ENCODE data around the gene MRPS25.

DNA sequence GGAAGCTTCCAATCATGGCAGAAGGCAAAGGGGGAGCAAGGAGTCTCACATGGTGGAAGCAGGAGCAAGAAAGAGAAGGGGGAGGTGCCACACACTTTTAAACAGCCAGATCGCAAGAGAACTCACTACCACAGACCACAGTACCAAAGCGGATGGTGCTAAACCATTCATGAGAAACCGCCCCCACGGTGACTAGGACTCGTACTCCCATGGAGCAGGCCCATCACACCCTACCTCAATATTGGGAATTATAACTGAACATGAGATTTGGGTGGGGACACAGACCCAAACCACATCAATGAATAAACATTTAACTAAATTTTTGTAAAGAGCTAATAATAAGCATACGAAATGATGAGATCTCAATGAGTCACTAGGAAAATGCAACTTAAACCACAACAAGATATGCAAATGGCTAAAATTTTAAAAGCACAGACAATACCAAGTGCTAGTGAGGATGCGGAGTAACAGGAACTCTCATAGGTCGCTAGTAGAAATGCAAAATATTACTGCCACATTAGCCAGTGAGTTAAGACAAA is 10.0 kb downstream of the MRPS25 start:
- TF ChIP-seq KAT7 (CRISPR knock-in tag; IDR thresholded peaks at IDR 0.05; ENCODE audit: borderline replicate concordance) (no peak), NFYB (CRISPR knock-in tag; conservative IDR thresholded peaks at IDR 0.05; ENCODE audit: low read depth) (no peak), NFE2L1 (CRISPR knock-in tag; IDR thresholded peaks at IDR 0.05) (no peak), ETV6 (CRISPR knock-in tag; IDR thresholded peaks at IDR 0.05) (no peak), NR2C2 (CRISPR knock-in tag; IDR thresholded peaks at IDR 0.05) (no peak), JUN (CRISPR knock-in tag; IDR thresholded peaks at IDR 0.05) (no peak), HMGA2 (CRISPR knock-in tag; IDR thresholded peaks at IDR 0.05) (no peak), ZNF121 (CRISPR knock-in tag; IDR thresholded peaks at IDR 0.05) (no peak), IRF2 (CRISPR knock-in tag; IDR thresholded peaks at IDR 0.05; ENCODE audit: borderline replicate concordance, low read depth) (no peak)
- TF ChIP-seq, protein P1, sequence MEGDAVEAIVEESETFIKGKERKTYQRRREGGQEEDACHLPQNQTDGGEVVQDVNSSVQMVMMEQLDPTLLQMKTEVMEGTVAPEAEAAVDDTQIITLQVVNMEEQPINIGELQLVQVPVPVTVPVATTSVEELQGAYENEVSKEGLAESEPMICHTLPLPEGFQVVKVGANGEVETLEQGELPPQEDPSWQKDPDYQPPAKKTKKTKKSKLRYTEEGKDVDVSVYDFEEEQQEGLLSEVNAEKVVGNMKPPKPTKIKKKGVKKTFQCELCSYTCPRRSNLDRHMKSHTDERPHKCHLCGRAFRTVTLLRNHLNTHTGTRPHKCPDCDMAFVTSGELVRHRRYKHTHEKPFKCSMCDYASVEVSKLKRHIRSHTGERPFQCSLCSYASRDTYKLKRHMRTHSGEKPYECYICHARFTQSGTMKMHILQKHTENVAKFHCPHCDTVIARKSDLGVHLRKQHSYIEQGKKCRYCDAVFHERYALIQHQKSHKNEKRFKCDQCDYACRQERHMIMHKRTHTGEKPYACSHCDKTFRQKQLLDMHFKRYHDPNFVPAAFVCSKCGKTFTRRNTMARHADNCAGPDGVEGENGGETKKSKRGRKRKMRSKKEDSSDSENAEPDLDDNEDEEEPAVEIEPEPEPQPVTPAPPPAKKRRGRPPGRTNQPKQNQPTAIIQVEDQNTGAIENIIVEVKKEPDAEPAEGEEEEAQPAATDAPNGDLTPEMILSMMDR (IDR thresholded peaks at IDR 0.05) = no peak
- TF ChIP-seq, protein P2, sequence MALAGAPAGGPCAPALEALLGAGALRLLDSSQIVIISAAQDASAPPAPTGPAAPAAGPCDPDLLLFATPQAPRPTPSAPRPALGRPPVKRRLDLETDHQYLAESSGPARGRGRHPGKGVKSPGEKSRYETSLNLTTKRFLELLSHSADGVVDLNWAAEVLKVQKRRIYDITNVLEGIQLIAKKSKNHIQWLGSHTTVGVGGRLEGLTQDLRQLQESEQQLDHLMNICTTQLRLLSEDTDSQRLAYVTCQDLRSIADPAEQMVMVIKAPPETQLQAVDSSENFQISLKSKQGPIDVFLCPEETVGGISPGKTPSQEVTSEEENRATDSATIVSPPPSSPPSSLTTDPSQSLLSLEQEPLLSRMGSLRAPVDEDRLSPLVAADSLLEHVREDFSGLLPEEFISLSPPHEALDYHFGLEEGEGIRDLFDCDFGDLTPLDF (CRISPR knock-in tag; IDR thresholded peaks at IDR 0.05) = no peak
- TF ChIP-seq, protein P3, sequence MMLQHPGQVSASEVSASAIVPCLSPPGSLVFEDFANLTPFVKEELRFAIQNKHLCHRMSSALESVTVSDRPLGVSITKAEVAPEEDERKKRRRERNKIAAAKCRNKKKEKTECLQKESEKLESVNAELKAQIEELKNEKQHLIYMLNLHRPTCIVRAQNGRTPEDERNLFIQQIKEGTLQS (CRISPR knock-in tag; conservative IDR thresholded peaks at IDR 0.05) = no peak
- TF ChIP-seq, protein P4, sequence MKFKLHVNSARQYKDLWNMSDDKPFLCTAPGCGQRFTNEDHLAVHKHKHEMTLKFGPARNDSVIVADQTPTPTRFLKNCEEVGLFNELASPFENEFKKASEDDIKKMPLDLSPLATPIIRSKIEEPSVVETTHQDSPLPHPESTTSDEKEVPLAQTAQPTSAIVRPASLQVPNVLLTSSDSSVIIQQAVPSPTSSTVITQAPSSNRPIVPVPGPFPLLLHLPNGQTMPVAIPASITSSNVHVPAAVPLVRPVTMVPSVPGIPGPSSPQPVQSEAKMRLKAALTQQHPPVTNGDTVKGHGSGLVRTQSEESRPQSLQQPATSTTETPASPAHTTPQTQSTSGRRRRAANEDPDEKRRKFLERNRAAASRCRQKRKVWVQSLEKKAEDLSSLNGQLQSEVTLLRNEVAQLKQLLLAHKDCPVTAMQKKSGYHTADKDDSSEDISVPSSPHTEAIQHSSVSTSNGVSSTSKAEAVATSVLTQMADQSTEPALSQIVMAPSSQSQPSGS (CRISPR knock-in tag; IDR thresholded peaks at IDR 0.05; ENCODE audit: borderline replicate concordance, low read depth) = no peak
- TF ChIP-seq, protein P5, sequence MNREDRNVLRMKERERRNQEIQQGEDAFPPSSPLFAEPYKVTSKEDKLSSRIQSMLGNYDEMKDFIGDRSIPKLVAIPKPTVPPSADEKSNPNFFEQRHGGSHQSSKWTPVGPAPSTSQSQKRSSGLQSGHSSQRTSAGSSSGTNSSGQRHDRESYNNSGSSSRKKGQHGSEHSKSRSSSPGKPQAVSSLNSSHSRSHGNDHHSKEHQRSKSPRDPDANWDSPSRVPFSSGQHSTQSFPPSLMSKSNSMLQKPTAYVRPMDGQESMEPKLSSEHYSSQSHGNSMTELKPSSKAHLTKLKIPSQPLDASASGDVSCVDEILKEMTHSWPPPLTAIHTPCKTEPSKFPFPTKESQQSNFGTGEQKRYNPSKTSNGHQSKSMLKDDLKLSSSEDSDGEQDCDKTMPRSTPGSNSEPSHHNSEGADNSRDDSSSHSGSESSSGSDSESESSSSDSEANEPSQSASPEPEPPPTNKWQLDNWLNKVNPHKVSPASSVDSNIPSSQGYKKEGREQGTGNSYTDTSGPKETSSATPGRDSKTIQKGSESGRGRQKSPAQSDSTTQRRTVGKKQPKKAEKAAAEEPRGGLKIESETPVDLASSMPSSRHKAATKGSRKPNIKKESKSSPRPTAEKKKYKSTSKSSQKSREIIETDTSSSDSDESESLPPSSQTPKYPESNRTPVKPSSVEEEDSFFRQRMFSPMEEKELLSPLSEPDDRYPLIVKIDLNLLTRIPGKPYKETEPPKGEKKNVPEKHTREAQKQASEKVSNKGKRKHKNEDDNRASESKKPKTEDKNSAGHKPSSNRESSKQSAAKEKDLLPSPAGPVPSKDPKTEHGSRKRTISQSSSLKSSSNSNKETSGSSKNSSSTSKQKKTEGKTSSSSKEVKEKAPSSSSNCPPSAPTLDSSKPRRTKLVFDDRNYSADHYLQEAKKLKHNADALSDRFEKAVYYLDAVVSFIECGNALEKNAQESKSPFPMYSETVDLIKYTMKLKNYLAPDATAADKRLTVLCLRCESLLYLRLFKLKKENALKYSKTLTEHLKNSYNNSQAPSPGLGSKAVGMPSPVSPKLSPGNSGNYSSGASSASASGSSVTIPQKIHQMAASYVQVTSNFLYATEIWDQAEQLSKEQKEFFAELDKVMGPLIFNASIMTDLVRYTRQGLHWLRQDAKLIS (CRISPR knock-in tag; IDR thresholded peaks at IDR 0.05; ENCODE audit: borderline replicate concordance) = no peak
